Measurements from ENCODE around the gene SLC29A1. TPM values are rescaled to one million over a fixed set of nuclear protein-coding genes. Genes with fewer than 3 reads are reported as not detected.

SLC29A1 gene
- total and polyA plus RNA-seq, 11 donors: 48.0 to 319 (median 131) TPM

DNA sequence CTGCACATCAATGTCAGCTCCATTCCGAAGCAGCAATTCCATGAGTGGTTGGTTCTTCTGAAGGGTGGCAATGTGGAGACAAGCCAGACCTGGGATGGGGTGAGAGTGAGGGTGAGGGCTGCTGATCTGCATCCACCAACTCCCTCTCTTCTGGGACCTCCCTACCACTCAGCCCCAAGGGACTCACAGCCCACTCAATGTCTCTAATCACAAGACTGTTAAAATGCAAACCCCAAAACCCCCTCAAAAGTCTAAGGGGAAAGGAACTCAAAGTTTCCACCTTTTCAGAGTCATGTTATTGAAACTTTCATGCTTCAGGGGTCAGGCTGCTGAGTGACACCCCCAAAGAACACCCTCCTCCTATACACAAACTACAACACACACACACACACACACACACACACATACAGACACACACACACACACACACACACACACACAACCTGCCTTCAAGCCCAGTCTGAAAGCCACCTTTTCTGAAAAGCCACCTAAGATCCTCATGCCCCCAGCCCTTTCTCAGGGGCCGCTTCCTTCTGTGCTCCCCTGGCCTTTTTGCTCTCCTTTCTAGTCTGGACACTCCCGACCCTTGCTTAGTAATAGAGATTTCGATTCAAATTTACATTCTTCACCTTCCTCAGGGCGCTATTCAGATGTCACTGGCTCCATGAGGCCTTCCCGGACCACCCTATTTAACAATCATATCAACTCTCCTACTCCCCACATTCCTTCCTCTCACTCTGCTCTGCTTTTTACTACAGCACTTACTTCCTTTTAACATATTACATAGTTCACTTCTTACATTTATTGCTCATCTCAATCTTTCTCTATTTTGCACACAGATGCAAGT, 37.3 kb downstream of the SLC29A1 start:
- no peak for ATAC-seq
- intact Hi-C loops (cut with DNase I): loop anchor here in 1 of 10 donors (10.0 kb wide), 1 partner anchor 194 kb away; no protein-coding TSS in a partner anchor

DNA sequence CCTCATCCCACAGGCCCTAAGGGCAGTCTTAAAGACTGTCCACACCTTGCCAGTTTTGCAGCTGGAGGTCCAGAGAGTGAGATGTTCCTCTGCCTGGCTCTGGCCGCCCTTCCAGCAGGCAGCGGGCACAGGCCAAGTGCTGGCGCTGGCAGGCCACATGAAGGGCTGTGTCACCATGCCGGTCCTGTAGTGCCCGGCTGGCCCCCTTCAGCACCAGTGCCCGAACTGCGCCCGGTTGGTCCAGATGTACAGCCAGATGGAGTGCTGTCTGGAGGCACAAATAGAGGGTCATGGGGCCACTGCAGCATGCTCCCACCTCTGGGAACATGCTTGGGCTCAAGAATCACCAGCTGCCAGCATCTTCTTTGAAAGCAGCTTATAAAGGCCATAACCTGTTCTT, 38.2 kb downstream of the SLC29A1 start:
- WGBS, 4 donors: 95 to 98% (median 97%) methylated on average over 8 of the region's 8 CpGs; no CpG with 5 or more reads in 1 of the 4 donors
- ATAC-seq: no peak
- Histone ChIP-seq H3K9me3 (no peaks in the 10 kb centered on the region), H3K36me3 (peaks cover 0 to 40% (median 6%) of the 10 kb centered on the region in 9 donors), H3K27ac (no peak overlapping the region), H3K27me3 (no peaks in the 10 kb centered on the region), H3K4me1 (peaks cover 3 to 56% (median 32%) of the 10 kb centered on the region in 12 donors), H3K4me3 (no peak overlapping the region)
- intact Hi-C loops (cut with DNase I): loop anchor here in 1 of 10 donors (10.0 kb wide), 1 partner anchor 193 kb away; no protein-coding TSS in a partner anchor
- DNase-seq: peak in 1 of 5 donors; percentile 19
- TF ChIP-seq POLR2A (IDR thresholded peaks at IDR 0.05): no peak
- TF ChIP-seq, protein P1, sequence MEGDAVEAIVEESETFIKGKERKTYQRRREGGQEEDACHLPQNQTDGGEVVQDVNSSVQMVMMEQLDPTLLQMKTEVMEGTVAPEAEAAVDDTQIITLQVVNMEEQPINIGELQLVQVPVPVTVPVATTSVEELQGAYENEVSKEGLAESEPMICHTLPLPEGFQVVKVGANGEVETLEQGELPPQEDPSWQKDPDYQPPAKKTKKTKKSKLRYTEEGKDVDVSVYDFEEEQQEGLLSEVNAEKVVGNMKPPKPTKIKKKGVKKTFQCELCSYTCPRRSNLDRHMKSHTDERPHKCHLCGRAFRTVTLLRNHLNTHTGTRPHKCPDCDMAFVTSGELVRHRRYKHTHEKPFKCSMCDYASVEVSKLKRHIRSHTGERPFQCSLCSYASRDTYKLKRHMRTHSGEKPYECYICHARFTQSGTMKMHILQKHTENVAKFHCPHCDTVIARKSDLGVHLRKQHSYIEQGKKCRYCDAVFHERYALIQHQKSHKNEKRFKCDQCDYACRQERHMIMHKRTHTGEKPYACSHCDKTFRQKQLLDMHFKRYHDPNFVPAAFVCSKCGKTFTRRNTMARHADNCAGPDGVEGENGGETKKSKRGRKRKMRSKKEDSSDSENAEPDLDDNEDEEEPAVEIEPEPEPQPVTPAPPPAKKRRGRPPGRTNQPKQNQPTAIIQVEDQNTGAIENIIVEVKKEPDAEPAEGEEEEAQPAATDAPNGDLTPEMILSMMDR (IDR thresholded peaks at IDR 0.05): no peak

More for the DNA sequence above, 37.3 kb downstream of the SLC29A1 start:
- Histone ChIP-seq H3K4me1 (peaks cover 3 to 60% (median 40%) of the 10 kb centered on the region in 12 donors), H3K27ac (no peak overlapping the region), H3K36me3 (peaks cover 0 to 43% (median 9%) of the 10 kb centered on the region in 9 donors), H3K4me3 (no peak overlapping the region), H3K27me3 (no peaks in the 10 kb centered on the region), H3K9me3 (no peaks in the 10 kb centered on the region)
- peak in 1 of 5 donors; percentile 1 for DNase-seq
- 90 to 94% (median 92%) methylated on average over 5 to 6 of the region's 6 CpGs for WGBS, 4 donors
- TF ChIP-seq POLR2A (IDR thresholded peaks at IDR 0.05): no peak
- TF ChIP-seq, protein P1 (IDR thresholded peaks at IDR 0.05): no peak

- DNase-seq (peak in 1 of 5 donors; percentile 27), ATAC-seq (no peak)
- H3K27ac ChIP-seq: peak overlapping the region in 3 of 12 donors; percentile 80 to 93 (median 82)
- H3K9me3 ChIP-seq: no peaks in the 10 kb centered on the region
- 68 to 84% (median 73%) methylated on average over 5 to 7 of the region's 7 CpGs for WGBS, 4 donors
- peak overlapping the region in 7 of 12 donors; percentile 72 to 96 (median 81) for H3K4me3 ChIP-seq
- peaks cover 0 to under 1% (median 0%) of the 10 kb centered on the region in 9 donors for H3K27me3 ChIP-seq
- H3K36me3 ChIP-seq: peaks cover 0 to 40% (median 6%) of the 10 kb centered on the region in 9 donors
- intact Hi-C loops (cut with DNase I): loop anchor here in 1 of 10 donors (10.0 kb wide), 1 partner anchor 192 kb away; no protein-coding TSS in a partner anchor
- TF ChIP-seq POLR2A (IDR thresholded peaks at IDR 0.05): no peak
- TF ChIP-seq, protein P1 (IDR thresholded peaks at IDR 0.05): no peak
- peaks cover 2 to 51% (median 28%) of the 10 kb centered on the region in 12 donors for H3K4me1 ChIP-seq
These were observed 39.3 kb downstream of the SLC29A1 start for GRCh38 chr6:44262467-44263353.
